DOHH2 (cell line): ENCODE results near the gene POLR3A.

Source experiments
- EZH2phosphoT487 ChIP-seq: fragments of 200-600 bp; sonication (generic); IDR thresholded peaks from 2 replicates; pipeline ENCODE4 v1.6.1; 2017; ENCODE audit warnings: borderline replicate concordance, mild to moderate bottlenecking, antibody characterized with exemption, low read length, moderate library complexity, mixed read lengths
- TF ChIP-seq, protein P1 (sequence below): fragments of 200-600 bp; sonication (generic); IDR thresholded peaks from one replicate; pipeline ENCODE4 v1.5.1; 2014; ENCODE audit warnings: antibody characterized with exemption, mild to moderate bottlenecking, low read depth, low read length; ENCODE audit not compliant: poor library complexity, severe bottlenecking

DNA sequence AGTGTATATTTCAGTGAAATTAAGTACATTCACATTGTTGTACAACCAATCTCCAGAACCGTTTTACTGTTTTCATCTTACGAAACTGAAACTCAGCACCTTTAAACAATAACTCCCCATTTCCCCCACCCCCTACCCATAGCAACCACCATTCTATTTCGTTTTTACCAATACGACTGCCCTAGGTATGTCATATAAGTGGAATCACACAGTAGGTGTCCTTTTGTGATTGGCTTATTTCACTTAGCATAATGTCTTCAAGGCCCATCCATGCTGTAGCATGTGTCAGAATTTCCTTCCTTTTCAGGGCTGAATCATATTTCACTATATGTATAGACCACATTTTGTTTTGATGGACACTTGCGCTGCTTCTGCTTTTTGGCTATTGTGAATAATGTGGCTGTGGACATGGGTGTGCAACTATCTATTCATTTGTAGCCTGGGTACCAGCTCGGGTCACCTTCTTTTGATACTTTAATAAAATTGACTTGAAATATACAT is 68.4 kb downstream of the POLR3A start:
- TF ChIP-seq, protein P1, sequence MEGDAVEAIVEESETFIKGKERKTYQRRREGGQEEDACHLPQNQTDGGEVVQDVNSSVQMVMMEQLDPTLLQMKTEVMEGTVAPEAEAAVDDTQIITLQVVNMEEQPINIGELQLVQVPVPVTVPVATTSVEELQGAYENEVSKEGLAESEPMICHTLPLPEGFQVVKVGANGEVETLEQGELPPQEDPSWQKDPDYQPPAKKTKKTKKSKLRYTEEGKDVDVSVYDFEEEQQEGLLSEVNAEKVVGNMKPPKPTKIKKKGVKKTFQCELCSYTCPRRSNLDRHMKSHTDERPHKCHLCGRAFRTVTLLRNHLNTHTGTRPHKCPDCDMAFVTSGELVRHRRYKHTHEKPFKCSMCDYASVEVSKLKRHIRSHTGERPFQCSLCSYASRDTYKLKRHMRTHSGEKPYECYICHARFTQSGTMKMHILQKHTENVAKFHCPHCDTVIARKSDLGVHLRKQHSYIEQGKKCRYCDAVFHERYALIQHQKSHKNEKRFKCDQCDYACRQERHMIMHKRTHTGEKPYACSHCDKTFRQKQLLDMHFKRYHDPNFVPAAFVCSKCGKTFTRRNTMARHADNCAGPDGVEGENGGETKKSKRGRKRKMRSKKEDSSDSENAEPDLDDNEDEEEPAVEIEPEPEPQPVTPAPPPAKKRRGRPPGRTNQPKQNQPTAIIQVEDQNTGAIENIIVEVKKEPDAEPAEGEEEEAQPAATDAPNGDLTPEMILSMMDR: no peak
- TF ChIP-seq EZH2phosphoT487: no peak
